Neural cell (in vitro differentiated cells): Measurements from ENCODE around the gene TMEM218. TPM values are rescaled to one million over a fixed set of nuclear protein-coding genes. Genes with fewer than 3 reads are reported as not detected.

Source experiments
- H2AFZ ChIP-seq: fragments of 200-600, 300-800 bp; sonication (generic), shearing (Covaris generic); 2 replicates; pipeline ENCODE4 v1.6.0; 2014; ENCODE audit warnings: low read depth, mild to moderate bottlenecking, antibody characterized with exemption, low read length, moderate library complexity
- H3F3A ChIP-seq: fragments of 200-600 bp; shearing (Covaris generic); 2 replicates; pipeline ENCODE4 v1.6.1; 2016; ENCODE audit warnings: mild to moderate bottlenecking, moderate library complexity, mixed read lengths, antibody characterized with exemption, low read length; ENCODE audit not compliant: insufficient read depth, poor library complexity, severe bottlenecking
- H3K27ac ChIP-seq: fragments of 200-600, 300-800 bp; sonication (generic), shearing (Covaris generic); 2 replicates; pipeline ENCODE4 v1.5.1; 2014; ENCODE audit warnings: mild to moderate bottlenecking, low read length, moderate library complexity
- H3K27me3 ChIP-seq: fragments of 300-800, 200-600 bp; sonication (generic), shearing (Covaris generic); 2 replicates; pipeline ENCODE4 v1.6.0; 2014; ENCODE audit warnings: mild to moderate bottlenecking, low read depth, low read length, moderate library complexity; ENCODE audit not compliant: insufficient read depth
- H3K36me3 ChIP-seq: fragments of 300-800, 200-600 bp; sonication (generic), shearing (Covaris generic); 2 replicates; pipeline ENCODE4 v1.5.1; 2014; ENCODE audit warnings: mild to moderate bottlenecking, antibody characterized with exemption, low read length, moderate library complexity; ENCODE audit not compliant: insufficient read depth
- H3K4me2 ChIP-seq: fragments of 300-800, 200-600 bp; sonication (generic), shearing (Covaris generic); 2 replicates; pipeline ENCODE4 v1.6.0; 2014; ENCODE audit warnings: mild to moderate bottlenecking, low read length
- H3K4me3 ChIP-seq: fragments of 300-800, 200-600 bp; sonication (generic), shearing (Covaris generic); 2 replicates; pipeline ENCODE4 v1.5.1; 2014; ENCODE audit warnings: mild to moderate bottlenecking, low read length, moderate library complexity
- H3K79me2 ChIP-seq: fragments of 200-600 bp; shearing (Covaris generic); replicated peaks from 2 replicates; pipeline ENCODE4 v1.6.0; 2014; ENCODE audit warnings: mild to moderate bottlenecking, low read length, moderate library complexity; ENCODE audit not compliant: insufficient read depth
- H3K9ac ChIP-seq: fragments of 300-800, 200-600 bp; sonication (generic), shearing (Covaris generic); 2 replicates; pipeline ENCODE4 v1.6.1; 2016; ENCODE audit warnings: mild to moderate bottlenecking, low read length, mixed read lengths
- H3K9me2 ChIP-seq: fragments of 200-600 bp; shearing (Covaris generic); 2 replicates; pipeline ENCODE4 v1.6.1; 2016; ENCODE audit warnings: mild to moderate bottlenecking, low read length, mixed read lengths; ENCODE audit not compliant: insufficient read depth
- H3K9me3 ChIP-seq: fragments of 200-600, 300-800 bp; sonication (generic), shearing (Covaris generic); 2 replicates; pipeline ENCODE4 v1.6.1; 2016; ENCODE audit warnings: mild to moderate bottlenecking, mixed run types, low read length, moderate library complexity, mixed read lengths
- H4K20me1 ChIP-seq: fragments of 200-600 bp; shearing (Covaris generic); 2 replicates; pipeline ENCODE4 v1.6.1; 2016; ENCODE audit warnings: mild to moderate bottlenecking, mixed run types; ENCODE audit not compliant: insufficient read depth
- EP300 ChIP-seq: fragments of 450-650 bp; conservative IDR thresholded peaks from 2 replicates; pipeline ENCODE4 v1.6.1; 2014; ENCODE audit warnings: antibody characterized with exemption, mild to moderate bottlenecking, moderate library complexity; ENCODE audit not compliant: poor library complexity, severe bottlenecking
- EZH2 ChIP-seq: fragments of 200-600, 300-800 bp; shearing (Covaris generic), sonication (generic); IDR thresholded peaks from 2 replicates; pipeline ENCODE4 v1.6.1; 2014; ENCODE audit warnings: antibody characterized with exemption, low read length, borderline replicate concordance, mild to moderate bottlenecking; ENCODE audit not compliant: insufficient read depth, poor library complexity, severe bottlenecking
- MXI1 ChIP-seq: fragments of 450-650 bp; conservative IDR thresholded peaks from 2 replicates; pipeline ENCODE4 v1.6.1; 2014; ENCODE audit warnings: antibody characterized with exemption, mild to moderate bottlenecking; ENCODE audit not compliant: poor library complexity, severe bottlenecking
- POLR2AphosphoS5 ChIP-seq: IDR thresholded peaks from 2 replicates; pipeline ENCODE4 v1.6.1; 2012
- RAD21 ChIP-seq: fragments of 450-650 bp; conservative IDR thresholded peaks from 2 replicates; pipeline ENCODE4 v1.6.1; 2014; ENCODE audit warnings: antibody characterized with exemption, mild to moderate bottlenecking, moderate library complexity
- SMC3 ChIP-seq: fragments of 450-650 bp; conservative IDR thresholded peaks from 2 replicates; pipeline ENCODE4 v1.6.1; 2014; ENCODE audit warnings: antibody characterized with exemption, mild to moderate bottlenecking, moderate library complexity; ENCODE audit not compliant: poor library complexity
- TAF1 ChIP-seq: IDR thresholded peaks from 2 replicates; pipeline ENCODE4 v1.6.1; 2012; ENCODE audit warnings: low read depth
- polyA plus RNA-seq: library from polyadenylated mRNA; depleted of rRNA; stranded (reverse); fragments of >200 nt; gene quantifications from 2 replicates; pipeline ENCODE4 v1.2.3, GENCODE V29; 2014
- TF ChIP-seq, protein P1 (sequence below): IDR thresholded peaks from 2 replicates; pipeline ENCODE4 v1.6.1; 2012; ENCODE audit warnings: borderline replicate concordance
- TF ChIP-seq, protein P2 (sequence below): fragments of 450-650 bp; IDR thresholded peaks from 2 replicates; pipeline ENCODE4 v1.5.1; 2014; ENCODE audit warnings: antibody characterized with exemption, mild to moderate bottlenecking, moderate library complexity; ENCODE audit not compliant: poor library complexity, severe bottlenecking

TMEM218 gene
- polyA plus RNA-seq, 1 donor from 2014 or later: 70.0 TPM

DNA sequence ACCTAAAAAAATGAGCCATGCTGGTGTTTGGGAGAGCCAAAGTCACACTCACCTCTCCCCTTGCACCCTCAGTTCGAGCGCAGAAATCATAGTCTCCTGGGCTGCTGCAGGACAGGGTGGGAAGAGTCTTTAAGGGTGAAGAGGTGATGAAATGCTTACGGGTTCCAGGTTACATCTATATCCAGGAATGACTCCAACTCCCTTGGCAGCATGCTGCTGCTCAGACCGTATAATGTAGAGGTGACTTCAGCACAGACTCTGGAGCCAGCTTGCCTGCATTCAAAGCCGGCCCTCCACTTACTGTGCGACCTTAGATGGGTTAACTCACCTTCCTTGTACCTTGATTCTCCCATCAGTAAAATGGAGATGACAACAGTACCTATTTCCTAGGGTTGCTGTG lies 35.9 kb upstream of the TMEM218 start:
- Histone ChIP-seq H2AFZ (no peak overlapping the region), H3K36me3 (no peaks in the 10 kb centered on the region), H3K27ac (no peak overlapping the region), H3K9me3 (no peaks in the 10 kb centered on the region), H3K9me2 (no peaks in the 10 kb centered on the region), H3K4me3 (no peak overlapping the region), H4K20me1 (no peaks in the 10 kb centered on the region), H3K27me3 (no peaks in the 10 kb centered on the region), H3F3A (no peaks in the 10 kb centered on the region), H3K9ac (no peak overlapping the region), H3K79me2 (no peaks in the 10 kb centered on the region), H3K4me2 (no peak overlapping the region)
- TF ChIP-seq SMC3 (no peak), EP300 (no peak), RAD21 (no peak), MXI1 (no peak), POLR2AphosphoS5 (no peak), TAF1 (no peak), EZH2 (no peak)
- TF ChIP-seq, protein P1, sequence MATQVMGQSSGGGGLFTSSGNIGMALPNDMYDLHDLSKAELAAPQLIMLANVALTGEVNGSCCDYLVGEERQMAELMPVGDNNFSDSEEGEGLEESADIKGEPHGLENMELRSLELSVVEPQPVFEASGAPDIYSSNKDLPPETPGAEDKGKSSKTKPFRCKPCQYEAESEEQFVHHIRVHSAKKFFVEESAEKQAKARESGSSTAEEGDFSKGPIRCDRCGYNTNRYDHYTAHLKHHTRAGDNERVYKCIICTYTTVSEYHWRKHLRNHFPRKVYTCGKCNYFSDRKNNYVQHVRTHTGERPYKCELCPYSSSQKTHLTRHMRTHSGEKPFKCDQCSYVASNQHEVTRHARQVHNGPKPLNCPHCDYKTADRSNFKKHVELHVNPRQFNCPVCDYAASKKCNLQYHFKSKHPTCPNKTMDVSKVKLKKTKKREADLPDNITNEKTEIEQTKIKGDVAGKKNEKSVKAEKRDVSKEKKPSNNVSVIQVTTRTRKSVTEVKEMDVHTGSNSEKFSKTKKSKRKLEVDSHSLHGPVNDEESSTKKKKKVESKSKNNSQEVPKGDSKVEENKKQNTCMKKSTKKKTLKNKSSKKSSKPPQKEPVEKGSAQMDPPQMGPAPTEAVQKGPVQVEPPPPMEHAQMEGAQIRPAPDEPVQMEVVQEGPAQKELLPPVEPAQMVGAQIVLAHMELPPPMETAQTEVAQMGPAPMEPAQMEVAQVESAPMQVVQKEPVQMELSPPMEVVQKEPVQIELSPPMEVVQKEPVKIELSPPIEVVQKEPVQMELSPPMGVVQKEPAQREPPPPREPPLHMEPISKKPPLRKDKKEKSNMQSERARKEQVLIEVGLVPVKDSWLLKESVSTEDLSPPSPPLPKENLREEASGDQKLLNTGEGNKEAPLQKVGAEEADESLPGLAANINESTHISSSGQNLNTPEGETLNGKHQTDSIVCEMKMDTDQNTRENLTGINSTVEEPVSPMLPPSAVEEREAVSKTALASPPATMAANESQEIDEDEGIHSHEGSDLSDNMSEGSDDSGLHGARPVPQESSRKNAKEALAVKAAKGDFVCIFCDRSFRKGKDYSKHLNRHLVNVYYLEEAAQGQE: no peak
- TF ChIP-seq, protein P2, sequence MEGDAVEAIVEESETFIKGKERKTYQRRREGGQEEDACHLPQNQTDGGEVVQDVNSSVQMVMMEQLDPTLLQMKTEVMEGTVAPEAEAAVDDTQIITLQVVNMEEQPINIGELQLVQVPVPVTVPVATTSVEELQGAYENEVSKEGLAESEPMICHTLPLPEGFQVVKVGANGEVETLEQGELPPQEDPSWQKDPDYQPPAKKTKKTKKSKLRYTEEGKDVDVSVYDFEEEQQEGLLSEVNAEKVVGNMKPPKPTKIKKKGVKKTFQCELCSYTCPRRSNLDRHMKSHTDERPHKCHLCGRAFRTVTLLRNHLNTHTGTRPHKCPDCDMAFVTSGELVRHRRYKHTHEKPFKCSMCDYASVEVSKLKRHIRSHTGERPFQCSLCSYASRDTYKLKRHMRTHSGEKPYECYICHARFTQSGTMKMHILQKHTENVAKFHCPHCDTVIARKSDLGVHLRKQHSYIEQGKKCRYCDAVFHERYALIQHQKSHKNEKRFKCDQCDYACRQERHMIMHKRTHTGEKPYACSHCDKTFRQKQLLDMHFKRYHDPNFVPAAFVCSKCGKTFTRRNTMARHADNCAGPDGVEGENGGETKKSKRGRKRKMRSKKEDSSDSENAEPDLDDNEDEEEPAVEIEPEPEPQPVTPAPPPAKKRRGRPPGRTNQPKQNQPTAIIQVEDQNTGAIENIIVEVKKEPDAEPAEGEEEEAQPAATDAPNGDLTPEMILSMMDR: no peak

DNA sequence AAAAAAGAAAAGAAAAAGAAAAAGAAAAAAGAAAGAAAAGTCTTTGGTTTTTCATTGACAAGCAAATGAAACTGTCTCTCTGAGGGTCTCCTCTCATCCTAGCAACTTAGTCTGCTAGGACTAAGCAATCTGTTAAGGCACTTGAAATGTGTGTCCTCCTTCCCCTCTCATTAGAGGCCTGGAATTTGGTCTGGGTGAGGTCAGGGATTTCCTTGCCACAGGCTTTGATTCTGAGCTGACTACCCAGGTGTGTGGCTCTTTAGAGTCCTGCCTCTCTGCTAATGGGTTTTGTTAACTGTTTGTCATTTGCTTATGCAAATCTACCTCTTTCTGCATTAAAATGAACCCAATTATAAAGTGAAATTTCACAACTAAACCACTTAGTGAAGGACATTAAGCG lies 34.8 kb upstream of the TMEM218 start:
- H3K4me3 ChIP-seq: no peak overlapping the region
- TF ChIP-seq SMC3 (no peak), TAF1 (no peak), POLR2AphosphoS5 (no peak), EZH2 (no peak), RAD21 (no peak), EP300 (no peak), MXI1 (no peak)
- TF ChIP-seq, protein P2: no peak
- TF ChIP-seq, protein P1: no peak
- H3K27me3 ChIP-seq: no peaks in the 10 kb centered on the region
- H3K9ac ChIP-seq: no peak overlapping the region
- H2AFZ ChIP-seq: no peak overlapping the region
- no peaks in the 10 kb centered on the region for H3K9me3 ChIP-seq
- no peaks in the 10 kb centered on the region for H3F3A ChIP-seq
- H3K79me2 ChIP-seq: no peaks in the 10 kb centered on the region
- H3K36me3 ChIP-seq: no peaks in the 10 kb centered on the region
- no peaks in the 10 kb centered on the region for H4K20me1 ChIP-seq
- H3K4me2 ChIP-seq: no peak overlapping the region
- no peaks in the 10 kb centered on the region for H3K9me2 ChIP-seq
- H3K27ac ChIP-seq: no peak overlapping the region
